GM12801 (cell line): ENCODE data around the gene SATL1.

Experiments
- CTCF ChIP-seq: IDR thresholded peaks from one replicate; pipeline ENCODE4 v1.5.1; 2011; ENCODE audit warnings: control low read depth; ENCODE audit not compliant: insufficient read length; ENCODE audit errors: extremely low read depth

Gene SATL1

GRCh38 chrX:85108165-85108564, 135.4 kb downstream of the SATL1 start:
- no peak for TF ChIP-seq CTCF

- TF ChIP-seq CTCF: no peak
These were observed 136.2 kb downstream of the SATL1 start for GRCh38 chrX:85107407-85107806.

- TF ChIP-seq CTCF: no peak
These were observed 154.2 kb downstream of the SATL1 start for GRCh38 chrX:85089321-85089840.

GRCh38 chrX:85084770-85085393, 158.7 kb downstream of the SATL1 start:
- TF ChIP-seq CTCF: no peak

GRCh38 chrX:85065512-85066198, 177.9 kb downstream of the SATL1 start:
- no peak for TF ChIP-seq CTCF

GRCh38 chrX:85052636-85053343, 190.8 kb downstream of the SATL1 start:
- no peak for TF ChIP-seq CTCF

GRCh38 chrX:85052205-85052604, 191.4 kb downstream of the SATL1 start:
- TF ChIP-seq CTCF: no peak
